ENCODE results near the gene SRGN.
A peak's percentile ranks its signal among the peaks of the same experiment; 100 is the strongest.
"Not testable (repeated sequence)": the region's sequence is repeated elsewhere in the genome, so short reads cannot be mapped to it uniquely, and the experiment has no call there.

Gene SRGN

GRCh38 chr10:69125554-69125953, 37.7 kb downstream of the SRGN start:
- no peak for DNase-seq (ENCODE audit: low read depth, low spot score)
- no peak for TF ChIP-seq CTCF (IDR thresholded peaks at IDR 0.05; ENCODE audit: insufficient read depth, low read length, missing control alignments)
- ChIA-PET POLR2A (no interaction called here), CTCF (interaction anchor here (0.9 to 1.4 kb wide), 2 partner anchors 22 to 118 kb away, joined by 3 read pairs; no protein-coding TSS in a partner anchor)
- peak overlapping the region; percentile 82 for H3K4me3 ChIP-seq (ENCODE audit: low read depth, low read length)

GRCh38 chr10:69130251-69130650, 42.3 kb downstream of the SRGN start:
- POLR2A ChIA-PET, result no interaction called here
- no peak for TF ChIP-seq CTCF (IDR thresholded peaks at IDR 0.05; ENCODE audit: insufficient read depth, low read length, missing control alignments)
- no peak overlapping the region for H3K4me3 ChIP-seq (ENCODE audit: low read depth, low read length)
- CTCF ChIA-PET, result interaction anchor here (1.0 kb wide), 1 partner anchor 36 kb away, joined by 3 read pairs; no protein-coding TSS in a partner anchor
- no peak for DNase-seq (ENCODE audit: low read depth, low spot score)

GRCh38 chr10:69139961-69140360, 52.1 kb downstream of the SRGN start:
- no peak for TF ChIP-seq CTCF (IDR thresholded peaks at IDR 0.05; ENCODE audit: insufficient read depth, low read length, missing control alignments)
- ChIA-PET POLR2A (no interaction called here), CTCF (no interaction called here)
- H3K4me3 ChIP-seq (ENCODE audit: low read depth, low read length), result no peak overlapping the region
- no peak for DNase-seq (ENCODE audit: low read depth, low spot score)

GRCh38 chr10:69141304-69141703, 53.4 kb downstream of the SRGN start:
- TF ChIP-seq CTCF (IDR thresholded peaks at IDR 0.05; ENCODE audit: insufficient read depth, low read length, missing control alignments), result no peak

GRCh38 chr10:69142074-69142473, 54.2 kb downstream of the SRGN start:
- CTCF ChIA-PET, result interaction anchor here (0.8 kb wide), 1 partner anchor 27 kb away, joined by 3 read pairs; no protein-coding TSS in a partner anchor
- POLR2A ChIA-PET; H3K4me3 ChIP-seq (ENCODE audit: low read depth, low read length); DNase-seq (ENCODE audit: low read depth, low spot score): not testable (repeated sequence)

More at GRCh38 chr10:69141304-69141703, 53.4 kb downstream of the SRGN start:
- ChIA-PET POLR2A (no interaction called here), CTCF (interaction anchor here (0.8 kb wide), 1 partner anchor 12 kb away, joined by 3 read pairs; no protein-coding TSS in a partner anchor)
- no peak for DNase-seq (ENCODE audit: low read depth, low spot score)
- no peak overlapping the region for H3K4me3 ChIP-seq (ENCODE audit: low read depth, low read length)

- DNase-seq (ENCODE audit: low read depth, low spot score), result no peak
- ChIA-PET POLR2A (no interaction called here), CTCF (interaction anchor here (0.8 to 1.0 kb wide), 2 partner anchors 8 to 26 kb away, joined by 3 read pairs; no protein-coding TSS in a partner anchor)
- TF ChIP-seq CTCF (IDR thresholded peaks at IDR 0.05; ENCODE audit: insufficient read depth, low read length, missing control alignments), result no peak
- H3K4me3 ChIP-seq (ENCODE audit: low read depth, low read length), result no peak overlapping the region
Measured at GRCh38 chr10:69142983-69143382, 55.1 kb downstream of the SRGN start.

GRCh38 chr10:69145329-69145728, 57.4 kb downstream of the SRGN start:
- no peak for DNase-seq (ENCODE audit: low read depth, low spot score)
- POLR2A ChIA-PET, result no interaction called here
- no peak overlapping the region for H3K4me3 ChIP-seq (ENCODE audit: low read depth, low read length)
- CTCF ChIA-PET, result no interaction called here
- no peak for TF ChIP-seq CTCF (IDR thresholded peaks at IDR 0.05; ENCODE audit: insufficient read depth, low read length, missing control alignments)

Measured in AG04449 (cell line).